Stimulated activated CD8-positive, alpha-beta memory T cell treated with anti-CD3 and anti-CD28 coated beads, Interleukin-15, amount 100 ng/mL, for 48 hours (primary cell): ENCODE measurements around the gene CRB2.
A peak's percentile ranks its signal among the peaks of the same experiment; 100 is the strongest.

Experiments
- DNase-seq, 2 donors: peaks; one replicate each; pipeline ENCODE4 v3.0.0-alpha.2; 2020; ENCODE audit warnings: low read depth in 2 of 2

CRB2 gene

GRCh38 chr9:123347289-123348060 is 8.5 kb upstream of the CRB2 start:
- DNase-seq: no peak

- no peak for DNase-seq
Observed at GRCh38 chr9:123348317-123348992, 7.5 kb upstream of the CRB2 start.

GRCh38 chr9:123349033-123349432 is 7.0 kb upstream of the CRB2 start:
- no peak for DNase-seq

GRCh38 chr9:123349691-123350480 is 6.1 kb upstream of the CRB2 start:
- peak; percentile 27 to 38 for DNase-seq

GRCh38 chr9:123350590-123351310 is 5.2 kb upstream of the CRB2 start:
- DNase-seq: no peak

- DNase-seq: no peak
Observed at GRCh38 chr9:123353041-123353440, 3.0 kb upstream of the CRB2 start.

- peak; percentile 35 to 43 for DNase-seq
Observed at GRCh38 chr9:123353984-123354591, 1.9 kb upstream of the CRB2 start.

- DNase-seq: no peak
Observed at GRCh38 chr9:123354806-123355508, 1.0 kb upstream of the CRB2 start.

- DNase-seq: no peak
Observed at GRCh38 chr9:123356851-123357742, 1.1 kb downstream of the CRB2 start.

- no peak for DNase-seq
Observed at GRCh38 chr9:123357743-123358059, 1.7 kb downstream of the CRB2 start.

- DNase-seq: no peak
Observed at GRCh38 chr9:123358181-123358905, 2.3 kb downstream of the CRB2 start.

- DNase-seq: no peak
Observed at GRCh38 chr9:123359106-123359505, 3.1 kb downstream of the CRB2 start.

GRCh38 chr9:123359546-123359945 is 3.5 kb downstream of the CRB2 start:
- DNase-seq: no peak

- peak; percentile 28 to 34 for DNase-seq
Observed at GRCh38 chr9:123360161-123361085, 4.4 kb downstream of the CRB2 start.

GRCh38 chr9:123361086-123361730 is 5.2 kb downstream of the CRB2 start:
- DNase-seq: no peak

- DNase-seq: no peak
Observed at GRCh38 chr9:123361731-123362510, 5.9 kb downstream of the CRB2 start.

- no peak for DNase-seq
Observed at GRCh38 chr9:123362856-123363255, 6.9 kb downstream of the CRB2 start.
